ENCODE results near the gene RALGAPA2. TPM values are rescaled to one million over a fixed set of nuclear protein-coding genes. Genes with fewer than 3 reads are reported as not detected.

RALGAPA2 gene
- total RNA-seq, 2 donors from 2014 or later: 40.2 to 45.4 TPM

GRCh38 chr20:20658871-20659431 lies 53.5 kb downstream of the RALGAPA2 start:
- Histone ChIP-seq H3K27me3 (no peaks in the 10 kb centered on the region), H3K27ac (no peak overlapping the region), H3K4me3 (no peak overlapping the region), H3K4me1 (no peaks in the 10 kb centered on the region), H3K9me3 (no peaks in the 10 kb centered on the region), H3K36me3 (replicated peaks in 1 of 2; ENCODE audit: insufficient read depth in 1 of 2, low read depth in 2 of 2) (no peaks in the 10 kb centered on the region)
- intact Hi-C loops (cut with DNase I): no loop called here
- WGBS, 2 donors: 74 to 80% methylated on average over 4 of the region's 4 CpGs
- ATAC-seq: no peak
- TF ChIP-seq POLR2A (IDR thresholded peaks at IDR 0.05): no peak
- DNase-seq: no peak

- DNase-seq (no peak), ATAC-seq (no peak)
- H3K27me3 ChIP-seq: no peaks in the 10 kb centered on the region
- H3K27ac ChIP-seq: no peak overlapping the region
- TF ChIP-seq POLR2A (IDR thresholded peaks at IDR 0.05): no peak
- TF ChIP-seq, protein P1, sequence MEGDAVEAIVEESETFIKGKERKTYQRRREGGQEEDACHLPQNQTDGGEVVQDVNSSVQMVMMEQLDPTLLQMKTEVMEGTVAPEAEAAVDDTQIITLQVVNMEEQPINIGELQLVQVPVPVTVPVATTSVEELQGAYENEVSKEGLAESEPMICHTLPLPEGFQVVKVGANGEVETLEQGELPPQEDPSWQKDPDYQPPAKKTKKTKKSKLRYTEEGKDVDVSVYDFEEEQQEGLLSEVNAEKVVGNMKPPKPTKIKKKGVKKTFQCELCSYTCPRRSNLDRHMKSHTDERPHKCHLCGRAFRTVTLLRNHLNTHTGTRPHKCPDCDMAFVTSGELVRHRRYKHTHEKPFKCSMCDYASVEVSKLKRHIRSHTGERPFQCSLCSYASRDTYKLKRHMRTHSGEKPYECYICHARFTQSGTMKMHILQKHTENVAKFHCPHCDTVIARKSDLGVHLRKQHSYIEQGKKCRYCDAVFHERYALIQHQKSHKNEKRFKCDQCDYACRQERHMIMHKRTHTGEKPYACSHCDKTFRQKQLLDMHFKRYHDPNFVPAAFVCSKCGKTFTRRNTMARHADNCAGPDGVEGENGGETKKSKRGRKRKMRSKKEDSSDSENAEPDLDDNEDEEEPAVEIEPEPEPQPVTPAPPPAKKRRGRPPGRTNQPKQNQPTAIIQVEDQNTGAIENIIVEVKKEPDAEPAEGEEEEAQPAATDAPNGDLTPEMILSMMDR (IDR thresholded peaks at IDR 0.05): no peak
- H3K4me3 ChIP-seq: no peak overlapping the region
- H3K36me3 ChIP-seq (replicated peaks in 1 of 2; ENCODE audit: insufficient read depth in 1 of 2, low read depth in 2 of 2): no peaks in the 10 kb centered on the region
- intact Hi-C loops (cut with DNase I): no loop called here
- no peaks in the 10 kb centered on the region for H3K9me3 ChIP-seq
- H3K4me1 ChIP-seq: no peaks in the 10 kb centered on the region
These were observed 54.3 kb downstream of the RALGAPA2 start for GRCh38 chr20:20658123-20658522.

GRCh38 chr20:20657092-20657491 lies 55.4 kb downstream of the RALGAPA2 start:
- intact Hi-C loops (cut with DNase I): no loop called here
- no peak overlapping the region for H3K27ac ChIP-seq
- ATAC-seq (no peak), DNase-seq (no peak)
- no peaks in the 10 kb centered on the region for H3K4me1 ChIP-seq
- no peak for TF ChIP-seq POLR2A (IDR thresholded peaks at IDR 0.05)
- TF ChIP-seq, protein P1 (IDR thresholded peaks at IDR 0.05): no peak
- H3K9me3 ChIP-seq: no peaks in the 10 kb centered on the region
- H3K27me3 ChIP-seq: no peaks in the 10 kb centered on the region
- H3K36me3 ChIP-seq (replicated peaks in 1 of 2; ENCODE audit: insufficient read depth in 1 of 2, low read depth in 2 of 2): no peaks in the 10 kb centered on the region
- H3K4me3 ChIP-seq: no peak overlapping the region
- 90 to 92% methylated on average over 6 of the region's 6 CpGs for WGBS, 2 donors

DNA sequence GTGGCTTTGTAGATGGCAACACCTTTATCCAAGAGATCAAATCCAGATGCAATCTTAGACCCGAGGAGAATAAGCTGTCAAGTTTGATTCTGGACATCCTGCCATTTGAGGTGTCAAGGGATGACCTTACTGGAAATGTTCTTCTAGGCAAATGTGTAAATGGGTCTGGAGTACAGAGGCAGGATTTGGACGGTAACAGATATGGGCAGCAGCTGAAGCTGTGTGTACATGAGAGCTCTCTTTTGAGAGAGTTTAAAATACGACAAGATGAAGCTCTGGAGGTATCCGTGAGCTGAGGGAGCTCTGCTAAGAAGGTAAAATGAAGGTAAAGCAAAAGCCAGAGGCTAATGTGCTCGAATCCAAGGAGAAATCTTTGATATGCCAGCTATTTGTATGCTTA lies 56.6 kb downstream of the RALGAPA2 start:
- ATAC-seq (no peak), DNase-seq (no peak)
- 82 to 92% methylated on average over 5 of the region's 5 CpGs for WGBS, 2 donors
- Histone ChIP-seq H3K27me3 (no peaks in the 10 kb centered on the region), H3K36me3 (replicated peaks in 1 of 2; ENCODE audit: insufficient read depth in 1 of 2, low read depth in 2 of 2) (no peaks in the 10 kb centered on the region), H3K4me3 (no peak overlapping the region), H3K9me3 (no peaks in the 10 kb centered on the region), H3K27ac (no peak overlapping the region), H3K4me1 (no peaks in the 10 kb centered on the region)
- intact Hi-C loops (cut with DNase I): no loop called here
- TF ChIP-seq, protein P1 (IDR thresholded peaks at IDR 0.05): no peak
- TF ChIP-seq POLR2A (IDR thresholded peaks at IDR 0.05): no peak

GRCh38 chr20:20649945-20650344 lies 62.5 kb downstream of the RALGAPA2 start:
- no peak for TF ChIP-seq POLR2A (IDR thresholded peaks at IDR 0.05)
- TF ChIP-seq, protein P1 (IDR thresholded peaks at IDR 0.05): no peak
- DNase-seq: no peak
- Histone ChIP-seq H3K36me3 (replicated peaks in 1 of 2; ENCODE audit: insufficient read depth in 1 of 2, low read depth in 2 of 2) (no peaks in the 10 kb centered on the region), H3K4me3 (no peak overlapping the region), H3K27ac (no peak overlapping the region), H3K4me1 (no peaks in the 10 kb centered on the region), H3K27me3 (no peaks in the 10 kb centered on the region), H3K9me3 (no peaks in the 10 kb centered on the region)
- 83 to 89% methylated on average over 4 of the region's 4 CpGs for WGBS, 2 donors
- ATAC-seq: no peak
- intact Hi-C loops (cut with DNase I): no loop called here

Measured in body of pancreas (tissue), 4 donors.